ENCODE measurements around the gene GNAI2.
"Not testable (repeated sequence)": the region's sequence is repeated elsewhere in the genome, so short reads cannot be mapped to it uniquely, and the experiment has no call there.

The GNAI2 gene

GRCh38 chr3:50245251-50245745 is 9.3 kb downstream of the GNAI2 start:
- no peak for DNase-seq (ENCODE audit: low read depth, low spot score)

- DNase-seq (ENCODE audit: low read depth, low spot score): peak; percentile 96
Observed at GRCh38 chr3:50245831-50246516, 10.0 kb downstream of the GNAI2 start.

GRCh38 chr3:50246517-50246954 is 10.5 kb downstream of the GNAI2 start:
- no peak for DNase-seq (ENCODE audit: low read depth, low spot score)

- no peak for DNase-seq (ENCODE audit: low read depth, low spot score)
Observed at GRCh38 chr3:50248387-50248786, 12.4 kb downstream of the GNAI2 start.

GRCh38 chr3:50249457-50249856 is 13.5 kb downstream of the GNAI2 start:
- no peak for DNase-seq (ENCODE audit: low read depth, low spot score)

- DNase-seq (ENCODE audit: low read depth, low spot score): no peak
Observed at GRCh38 chr3:50250514-50250913, 14.5 kb downstream of the GNAI2 start.

GRCh38 chr3:50251220-50251619 is 15.2 kb downstream of the GNAI2 start:
- no peak for DNase-seq (ENCODE audit: low read depth, low spot score)

GRCh38 chr3:50254577-50255250 is 18.7 kb downstream of the GNAI2 start:
- DNase-seq (ENCODE audit: low read depth, low spot score): no peak

GRCh38 chr3:50255251-50255615 is 19.2 kb downstream of the GNAI2 start:
- DNase-seq (ENCODE audit: low read depth, low spot score): no peak

GRCh38 chr3:50256978-50257890 is 21.2 kb downstream of the GNAI2 start:
- DNase-seq (ENCODE audit: low read depth, low spot score): peak; percentile 69

GRCh38 chr3:50258029-50258680 is 22.2 kb downstream of the GNAI2 start:
- no peak for DNase-seq (ENCODE audit: low read depth, low spot score)

GRCh38 chr3:50258979-50259378 is 23.0 kb downstream of the GNAI2 start:
- peak; percentile 28 for DNase-seq (ENCODE audit: low read depth, low spot score)

GRCh38 chr3:50259432-50260026 is 23.5 kb downstream of the GNAI2 start:
- no peak for DNase-seq (ENCODE audit: low read depth, low spot score)

- peak; percentile 97 for DNase-seq (ENCODE audit: low read depth, low spot score)
Observed at GRCh38 chr3:50260027-50260941, 24.3 kb downstream of the GNAI2 start.

- DNase-seq (ENCODE audit: low read depth, low spot score): no peak
Observed at GRCh38 chr3:50260942-50261441, 25.0 kb downstream of the GNAI2 start.

- no peak for DNase-seq (ENCODE audit: low read depth, low spot score)
Observed at GRCh38 chr3:50261505-50261904, 25.5 kb downstream of the GNAI2 start.

GRCh38 chr3:50262200-50262599 is 26.2 kb downstream of the GNAI2 start:
- DNase-seq (ENCODE audit: low read depth, low spot score): not testable (repeated sequence)

GRCh38 chr3:50262778-50263177 is 26.8 kb downstream of the GNAI2 start:
- DNase-seq (ENCODE audit: low read depth, low spot score): no peak

GRCh38 chr3:50263478-50264382 is 27.7 kb downstream of the GNAI2 start:
- no peak for DNase-seq (ENCODE audit: low read depth, low spot score)
